Measurements from ENCODE around the gene PTPRG. TPM values are rescaled to one million over a fixed set of nuclear protein-coding genes. Genes with fewer than 3 reads are reported as not detected.
A peak's percentile ranks its signal among the peaks of the same experiment; 100 is the strongest.

Gene PTPRG
- total and polyA plus RNA-seq, 2 donors (not counting 1 experiment from before 2014, with no cell fraction given), result 67.0 to 97.9 TPM

GRCh38 chr3:61685755-61686154 is 124.4 kb downstream of the PTPRG start:
- no peak overlapping the region for H3K27ac ChIP-seq (ENCODE audit: insufficient read depth, low read length)
- DNase-seq (ENCODE audit: low read depth in 2 of 2), result no peak
- TF ChIP-seq CTCF (conservative IDR thresholded peaks at IDR 0.05 in 1 of 2, IDR thresholded peaks at IDR 0.05 in 1 of 2; ENCODE audit: low read depth in 1 of 2, low read length in 2 of 2) (no peak), EZH2 (IDR thresholded peaks at IDR 0.05; ENCODE audit: low read length, missing control alignments) (no peak)
- no peaks in the 10 kb centered on the region for H3K27me3 ChIP-seq (ENCODE audit: control insufficient read depth, insufficient read depth, low read length)
- no peaks in the 10 kb centered on the region for H3K79me2 ChIP-seq (ENCODE audit: control insufficient read depth, insufficient read depth, low read length)
- H3K4me1 ChIP-seq (ENCODE audit: control insufficient read depth, extremely low read depth, insufficient read depth, low read length), result no peaks in the 10 kb centered on the region
- no peak overlapping the region for H3K4me2 ChIP-seq (ENCODE audit: extremely low read depth, insufficient read depth, low read length)
- H2AFZ ChIP-seq (ENCODE audit: low read length), result no peak overlapping the region
- H3K9ac ChIP-seq (ENCODE audit: insufficient read depth, low read length), result no peak overlapping the region
- H3K36me3 ChIP-seq (ENCODE audit: control insufficient read depth, insufficient read depth, low read length), result no peaks in the 10 kb centered on the region
- no peaks in the 10 kb centered on the region for H4K20me1 ChIP-seq (ENCODE audit: control insufficient read depth, extremely low read depth, insufficient read depth, low read length)
- no peaks in the 10 kb centered on the region for H3K9me3 ChIP-seq (ENCODE audit: control insufficient read depth, insufficient read depth, low read depth, low read length)
- H3K4me3 ChIP-seq (replicated peaks in 1 of 4; ENCODE audit: control extremely low read depth in 1 of 4, insufficient read depth in 1 of 4, low read depth in 3 of 4, low read length in 4 of 4), result no peak overlapping the region

GRCh38 chr3:61686228-61686648 is 124.9 kb downstream of the PTPRG start:
- peak in 1 of 2 donors; percentile 15 for DNase-seq (ENCODE audit: low read depth in 2 of 2)
- Histone ChIP-seq H3K9me3 (ENCODE audit: control insufficient read depth, insufficient read depth, low read depth, low read length) (no peaks in the 10 kb centered on the region), H4K20me1 (ENCODE audit: control insufficient read depth, extremely low read depth, insufficient read depth, low read length) (no peaks in the 10 kb centered on the region), H3K27ac (ENCODE audit: insufficient read depth, low read length) (no peak overlapping the region), H3K4me1 (ENCODE audit: control insufficient read depth, extremely low read depth, insufficient read depth, low read length) (no peaks in the 10 kb centered on the region), H3K4me3 (replicated peaks in 1 of 4; ENCODE audit: control extremely low read depth in 1 of 4, insufficient read depth in 1 of 4, low read depth in 3 of 4, low read length in 4 of 4) (no peak overlapping the region), H2AFZ (ENCODE audit: low read length) (no peak overlapping the region), H3K9ac (ENCODE audit: insufficient read depth, low read length) (no peak overlapping the region), H3K79me2 (ENCODE audit: control insufficient read depth, insufficient read depth, low read length) (no peaks in the 10 kb centered on the region), H3K4me2 (ENCODE audit: extremely low read depth, insufficient read depth, low read length) (no peak overlapping the region), H3K27me3 (ENCODE audit: control insufficient read depth, insufficient read depth, low read length) (no peaks in the 10 kb centered on the region), H3K36me3 (ENCODE audit: control insufficient read depth, insufficient read depth, low read length) (no peaks in the 10 kb centered on the region)
- TF ChIP-seq CTCF (conservative IDR thresholded peaks at IDR 0.05 in 1 of 2, IDR thresholded peaks at IDR 0.05 in 1 of 2; ENCODE audit: low read depth in 1 of 2, low read length in 2 of 2) (no peak), EZH2 (IDR thresholded peaks at IDR 0.05; ENCODE audit: low read length, missing control alignments) (no peak)

- no peak overlapping the region for H3K4me3 ChIP-seq (replicated peaks in 1 of 4; ENCODE audit: control extremely low read depth in 1 of 4, insufficient read depth in 1 of 4, low read depth in 3 of 4, low read length in 4 of 4)
- TF ChIP-seq EZH2 (IDR thresholded peaks at IDR 0.05; ENCODE audit: low read length, missing control alignments) (no peak), CTCF (conservative IDR thresholded peaks at IDR 0.05 in 1 of 2, IDR thresholded peaks at IDR 0.05 in 1 of 2; ENCODE audit: low read depth in 1 of 2, low read length in 2 of 2) (no peak)
- H3K4me2 ChIP-seq (ENCODE audit: extremely low read depth, insufficient read depth, low read length), result no peak overlapping the region
- no peak overlapping the region for H2AFZ ChIP-seq (ENCODE audit: low read length)
- H3K27ac ChIP-seq (ENCODE audit: insufficient read depth, low read length), result no peak overlapping the region
- no peaks in the 10 kb centered on the region for H4K20me1 ChIP-seq (ENCODE audit: control insufficient read depth, extremely low read depth, insufficient read depth, low read length)
- no peak overlapping the region for H3K9ac ChIP-seq (ENCODE audit: insufficient read depth, low read length)
- no peaks in the 10 kb centered on the region for H3K9me3 ChIP-seq (ENCODE audit: control insufficient read depth, insufficient read depth, low read depth, low read length)
- no peaks in the 10 kb centered on the region for H3K27me3 ChIP-seq (ENCODE audit: control insufficient read depth, insufficient read depth, low read length)
- no peaks in the 10 kb centered on the region for H3K79me2 ChIP-seq (ENCODE audit: control insufficient read depth, insufficient read depth, low read length)
- no peaks in the 10 kb centered on the region for H3K4me1 ChIP-seq (ENCODE audit: control insufficient read depth, extremely low read depth, insufficient read depth, low read length)
- no peaks in the 10 kb centered on the region for H3K36me3 ChIP-seq (ENCODE audit: control insufficient read depth, insufficient read depth, low read length)
- DNase-seq (ENCODE audit: low read depth in 2 of 2), result no peak
These were observed 125.8 kb downstream of the PTPRG start for GRCh38 chr3:61687206-61687605.
